ENCODE data around the gene SLC35A5.

- TF ChIP-seq CTCF (conservative IDR thresholded peaks at IDR 0.05; ENCODE audit: low read depth, low read length) (no peak), BHLHE40 (IDR thresholded peaks at IDR 0.05; ENCODE audit: low read depth, low read length) (no peak), USF2 (IDR thresholded peaks at IDR 0.05; ENCODE audit: low read depth, low read length) (no peak), POLR2A (IDR thresholded peaks at IDR 0.05; ENCODE audit: low read depth, low read length) (no peak)
Observed at GRCh38 chr3:112619295-112619694, 57.5 kb downstream of the SLC35A5 start.

Measured in IMR-90 (cell line).